NB4 (cell line): ENCODE data around the gene DAB2IP.

Source experiments
- DNase-seq: peaks from one replicate; pipeline ENCODE4 v3.0.0; 2010; ENCODE audit warnings: low read depth
- H3K4me3 ChIP-seq: one replicate; pipeline ENCODE4 v1.5.1; 2011; ENCODE audit warnings: mild to moderate bottlenecking, low read depth, low read length, moderate library complexity
- MYC ChIP-seq: IDR thresholded peaks from 2 replicates; pipeline ENCODE4 v1.6.1; 2011; ENCODE audit warnings: low read depth, low read length
- POLR2A ChIP-seq: IDR thresholded peaks from 2 replicates; pipeline ENCODE4 v1.6.1; 2011; ENCODE audit warnings: mild to moderate bottlenecking; ENCODE audit not compliant: insufficient read length; ENCODE audit errors: extremely low read depth
- TF ChIP-seq, protein P1 (sequence below): IDR thresholded peaks from 2 replicates; pipeline ENCODE4 v1.6.1; 2011; ENCODE audit warnings: low read depth, low read length
- TF ChIP-seq, protein P2 (sequence below): IDR thresholded peaks from one replicate; pipeline ENCODE4 v1.5.1; 2012; ENCODE audit warnings: low read depth, low read length

The DAB2IP gene

DNA sequence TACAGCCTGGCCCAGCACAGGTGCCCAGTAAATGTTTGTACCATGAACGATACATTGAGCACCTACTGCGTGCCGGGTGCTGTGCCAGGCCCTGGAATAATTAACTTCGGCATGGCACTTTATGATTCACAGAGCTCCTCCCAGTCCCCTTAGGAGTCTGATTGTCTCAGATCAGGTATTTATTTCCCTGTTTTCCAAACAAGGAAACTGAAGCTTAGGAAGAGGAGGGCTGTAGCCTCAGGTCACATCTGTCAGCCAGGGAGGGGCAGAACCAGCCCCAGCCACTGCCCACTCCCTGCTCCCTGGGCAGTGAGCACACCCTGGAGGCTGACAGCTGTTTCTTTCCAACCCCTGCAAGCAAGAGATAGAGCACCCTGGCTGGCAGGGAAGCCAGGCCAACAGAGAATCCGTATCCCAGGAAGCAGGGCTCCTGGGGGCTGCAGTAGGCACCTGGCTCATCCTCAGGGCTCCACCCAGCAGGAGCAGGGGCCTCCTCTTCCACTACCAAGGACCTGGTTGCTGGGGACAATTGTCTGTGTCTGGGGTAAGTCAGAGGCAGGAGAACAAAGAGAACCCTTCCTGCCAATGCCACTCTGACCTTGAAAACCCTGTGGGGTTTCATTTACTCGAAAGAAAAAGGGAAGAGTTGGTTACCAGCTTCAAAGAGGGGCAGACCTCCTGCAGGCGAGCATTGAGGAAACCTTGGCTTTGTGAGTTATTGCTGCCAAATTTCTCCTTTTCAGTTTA is 69.0 kb downstream of the DAB2IP start:
- peak; percentile 41 for DNase-seq
- TF ChIP-seq MYC = no peak
- TF ChIP-seq, protein P1, sequence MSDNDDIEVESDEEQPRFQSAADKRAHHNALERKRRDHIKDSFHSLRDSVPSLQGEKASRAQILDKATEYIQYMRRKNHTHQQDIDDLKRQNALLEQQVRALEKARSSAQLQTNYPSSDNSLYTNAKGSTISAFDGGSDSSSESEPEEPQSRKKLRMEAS = no peak
- TF ChIP-seq, protein P2, sequence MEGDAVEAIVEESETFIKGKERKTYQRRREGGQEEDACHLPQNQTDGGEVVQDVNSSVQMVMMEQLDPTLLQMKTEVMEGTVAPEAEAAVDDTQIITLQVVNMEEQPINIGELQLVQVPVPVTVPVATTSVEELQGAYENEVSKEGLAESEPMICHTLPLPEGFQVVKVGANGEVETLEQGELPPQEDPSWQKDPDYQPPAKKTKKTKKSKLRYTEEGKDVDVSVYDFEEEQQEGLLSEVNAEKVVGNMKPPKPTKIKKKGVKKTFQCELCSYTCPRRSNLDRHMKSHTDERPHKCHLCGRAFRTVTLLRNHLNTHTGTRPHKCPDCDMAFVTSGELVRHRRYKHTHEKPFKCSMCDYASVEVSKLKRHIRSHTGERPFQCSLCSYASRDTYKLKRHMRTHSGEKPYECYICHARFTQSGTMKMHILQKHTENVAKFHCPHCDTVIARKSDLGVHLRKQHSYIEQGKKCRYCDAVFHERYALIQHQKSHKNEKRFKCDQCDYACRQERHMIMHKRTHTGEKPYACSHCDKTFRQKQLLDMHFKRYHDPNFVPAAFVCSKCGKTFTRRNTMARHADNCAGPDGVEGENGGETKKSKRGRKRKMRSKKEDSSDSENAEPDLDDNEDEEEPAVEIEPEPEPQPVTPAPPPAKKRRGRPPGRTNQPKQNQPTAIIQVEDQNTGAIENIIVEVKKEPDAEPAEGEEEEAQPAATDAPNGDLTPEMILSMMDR = no peak
- no peak overlapping the region for H3K4me3 ChIP-seq

DNA sequence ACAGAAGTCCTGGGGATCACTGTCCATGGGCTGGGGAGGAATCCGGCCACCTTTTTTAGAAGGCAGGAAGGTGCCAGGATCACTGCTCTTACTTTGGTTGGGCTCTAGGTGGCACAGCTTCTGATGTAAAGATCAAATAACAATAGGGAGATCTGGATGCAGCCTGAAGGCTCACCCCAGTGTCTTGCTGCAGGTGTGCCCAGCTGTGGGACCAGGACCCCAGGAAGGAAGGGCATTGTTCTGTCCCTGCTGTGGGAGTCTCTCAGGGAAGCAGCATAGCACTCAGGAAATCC is 69.6 kb downstream of the DAB2IP start:
- no peak for DNase-seq
- no peak for TF ChIP-seq MYC
- TF ChIP-seq, protein P1 = no peak
- no peak for TF ChIP-seq POLR2A
- TF ChIP-seq, protein P2 = no peak
- no peak overlapping the region for H3K4me3 ChIP-seq

DNA sequence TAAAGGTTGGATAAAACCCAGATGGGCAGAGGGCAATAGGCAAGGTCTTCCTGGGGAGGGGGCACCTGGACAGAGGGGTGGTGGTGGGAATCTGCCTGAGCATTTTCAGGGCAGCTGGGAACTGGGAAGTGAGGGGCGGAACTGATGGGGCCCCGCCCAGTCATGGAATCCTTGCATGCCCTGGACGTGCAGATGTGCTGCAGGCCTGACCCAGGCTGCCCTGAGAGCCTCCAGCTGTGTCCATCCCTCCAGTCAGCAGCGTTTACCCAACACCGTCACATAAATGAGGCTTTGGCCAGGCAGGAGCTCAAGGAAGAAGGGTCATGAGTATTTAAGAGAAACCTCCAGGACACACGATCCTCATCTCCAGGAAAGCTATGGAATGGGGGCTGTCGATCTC is 70.3 kb downstream of the DAB2IP start:
- no peak overlapping the region for H3K4me3 ChIP-seq
- DNase-seq = no peak
- TF ChIP-seq POLR2A = no peak
- TF ChIP-seq MYC = no peak
- TF ChIP-seq, protein P2 = no peak
- TF ChIP-seq, protein P1 = no peak

DNA sequence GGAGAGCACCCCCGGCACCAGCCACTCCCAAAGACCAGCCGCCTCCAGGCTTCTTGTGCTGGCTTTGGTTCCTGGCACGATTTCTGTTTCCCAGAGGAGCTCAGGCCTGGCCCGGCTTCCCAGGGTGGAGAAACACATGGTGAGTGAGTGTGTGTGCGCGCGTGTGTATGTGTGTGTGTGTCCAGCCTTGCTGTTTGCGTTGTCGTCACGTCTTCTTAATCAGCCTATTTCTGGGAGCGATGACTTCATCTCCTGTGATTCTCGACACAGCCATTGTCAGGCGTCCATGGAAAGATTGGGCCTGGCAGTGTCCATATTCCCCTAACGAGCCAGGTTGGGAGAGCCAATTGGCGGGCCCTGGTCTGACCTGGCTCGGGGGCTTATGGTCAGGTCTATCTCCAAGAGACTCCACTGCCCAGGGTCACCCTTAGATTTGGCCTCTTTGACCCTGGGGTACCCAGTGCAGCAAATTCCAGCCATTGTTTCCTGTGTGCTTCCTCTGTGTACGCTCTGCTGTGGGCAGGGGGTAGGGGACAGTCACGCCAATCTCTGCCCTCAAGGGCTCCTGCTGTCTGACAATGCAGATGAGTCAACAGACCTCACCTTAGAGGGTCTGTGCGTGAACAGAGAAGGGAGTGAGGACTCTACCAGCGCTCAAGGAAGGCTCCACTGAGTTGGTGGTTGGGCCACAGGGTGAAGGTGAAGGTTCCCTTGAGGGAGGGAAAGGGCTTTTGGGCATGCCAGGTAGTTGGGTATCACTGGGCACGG is 73.8 kb downstream of the DAB2IP start:
- TF ChIP-seq POLR2A = no peak
- TF ChIP-seq, protein P2 = no peak
- TF ChIP-seq, protein P1 = no peak
- no peak for TF ChIP-seq MYC
- no peak overlapping the region for H3K4me3 ChIP-seq
- DNase-seq = no peak

DNA sequence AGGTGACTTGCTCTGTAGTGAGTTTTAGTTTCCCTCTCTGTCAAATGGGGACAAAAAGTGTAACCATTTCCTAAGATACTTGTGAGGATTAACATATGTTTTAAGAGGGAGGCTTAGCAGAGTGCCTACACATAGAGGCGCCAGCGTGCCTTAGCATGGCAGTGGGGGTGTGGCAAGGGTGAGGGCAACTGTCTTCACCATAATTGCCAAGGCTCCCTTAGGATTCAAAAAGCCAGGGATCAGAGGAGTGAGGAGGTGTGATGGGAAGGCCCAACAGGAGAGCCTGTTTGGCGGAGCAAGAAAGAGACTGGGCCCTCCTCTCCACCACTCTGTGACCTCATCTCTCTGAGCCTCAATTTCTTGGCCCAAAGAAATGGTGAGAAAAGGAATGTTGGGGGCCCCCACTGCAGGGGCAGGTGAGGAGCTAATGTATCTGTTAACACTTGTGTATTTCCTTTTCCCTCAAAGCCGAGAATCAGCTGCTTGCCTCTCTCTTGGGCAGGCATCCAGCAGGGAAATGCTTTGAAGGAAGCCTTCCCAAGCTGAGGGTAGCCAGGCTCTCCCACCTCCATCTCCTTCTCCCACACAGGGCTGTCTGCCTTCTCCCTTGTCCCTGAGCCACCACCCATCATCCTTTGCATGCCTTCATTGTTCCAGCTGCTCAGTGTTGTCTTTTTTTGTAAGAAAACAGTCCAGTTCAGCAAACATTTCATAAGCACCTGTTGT is 76.0 kb downstream of the DAB2IP start:
- no peak overlapping the region for H3K4me3 ChIP-seq
- TF ChIP-seq MYC (no peak), POLR2A (no peak)
- TF ChIP-seq, protein P2 = no peak
- TF ChIP-seq, protein P1 = no peak
- no peak for DNase-seq
